Umbilical cord (tissue), 2 donors: ENCODE measurements around the gene NLRC3. TPM values are rescaled to one million over a fixed set of nuclear protein-coding genes. Genes with fewer than 3 reads are reported as not detected.
"Not testable (repeated sequence)": the region's sequence is repeated elsewhere in the genome, so short reads cannot be mapped to it uniquely, and the experiment has no call there.

ENCODE experiments used
- DNase-seq: peaks from one replicate; pipeline ENCODE4 v3.0.0-alpha.2; 2015; ENCODE audit warnings: low spot score
- total RNA-seq: library from RNA; depleted of rRNA; stranded (reverse); fragments of >200 nt; gene quantifications from one replicate; pipeline ENCODE4 v1.2.3, GENCODE V29; 2014; ENCODE audit warnings: low replicate concordance; ENCODE audit not compliant: insufficient read depth

Gene NLRC3
- total RNA-seq, 1 donor from 2014 or later, result 9.1 TPM

- DNase-seq, result no peak
Observed at GRCh38 chr16:3513892-3514583, 63.2 kb downstream of the NLRC3 start.

GRCh38 chr16:3511286-3512180, 65.7 kb downstream of the NLRC3 start:
- no peak for DNase-seq

- no peak for DNase-seq
Observed at GRCh38 chr16:3510416-3510815, 66.8 kb downstream of the NLRC3 start.

- DNase-seq, result peak; percentile 29
Observed at GRCh38 chr16:3509470-3509928, 67.7 kb downstream of the NLRC3 start.

GRCh38 chr16:3508736-3509135, 68.5 kb downstream of the NLRC3 start:
- no peak for DNase-seq

GRCh38 chr16:3503523-3503922, 73.7 kb downstream of the NLRC3 start:
- no peak for DNase-seq

- no peak for DNase-seq
Observed at GRCh38 chr16:3501783-3502400, 75.3 kb downstream of the NLRC3 start.

- DNase-seq, result not testable (repeated sequence)
Observed at GRCh38 chr16:3501412-3501761, 75.8 kb downstream of the NLRC3 start.

GRCh38 chr16:3498988-3499387, 78.2 kb downstream of the NLRC3 start:
- no peak for DNase-seq

GRCh38 chr16:3497771-3498170, 79.4 kb downstream of the NLRC3 start:
- DNase-seq, result no peak

- DNase-seq, result no peak
Observed at GRCh38 chr16:3496386-3496785, 80.8 kb downstream of the NLRC3 start.

- DNase-seq, result no peak
Observed at GRCh38 chr16:3495176-3495575, 82.0 kb downstream of the NLRC3 start, which contains the start of gene C16orf90. Gene C16orf90 (minus strand): TSS chr16:3495489. CDS start chr16:3495421, 68 bp downstream.

GRCh38 chr16:3494386-3494973, 82.7 kb downstream of the NLRC3 start:
- DNase-seq, result no peak

GRCh38 chr16:3492356-3492755, 84.8 kb downstream of the NLRC3 start:
- DNase-seq, result no peak

GRCh38 chr16:3490911-3491629, 86.1 kb downstream of the NLRC3 start:
- DNase-seq, result no peak

Other genes starting within 250 kb of the NLRC3 start
- 3.6 TPM for gene OR2C1, start 221.5 kb downstream of the NLRC3 start, total RNA-seq
- 13.7 TPM for gene ZSCAN32, start 176.4 kb downstream of the NLRC3 start, total RNA-seq
- gene ZNF174, start 176.2 kb downstream of the NLRC3 start, total RNA-seq, result 3.9 TPM
- gene ZNF597, start 133.9 kb downstream of the NLRC3 start, total RNA-seq, result 6.0 TPM
- 41.9 TPM for gene NAA60, start 133.7 kb downstream of the NLRC3 start, total RNA-seq
- gene C16orf90, start 81.9 kb downstream of the NLRC3 start, total RNA-seq, result not detected
- gene CLUAP1, start 76.4 kb downstream of the NLRC3 start, total RNA-seq, result 33.5 TPM
- 4.8 TPM for gene SLX4, start 34.2 kb upstream of the NLRC3 start, total RNA-seq
- 43.3 TPM for gene DNASE1, start 77.3 kb upstream of the NLRC3 start, total RNA-seq
- gene TRAP1, start 140.1 kb upstream of the NLRC3 start, total RNA-seq, result 34.7 TPM